Measurements from ENCODE around the gene MYO1D.
A peak's percentile ranks its signal among the peaks of the same experiment; 100 is the strongest.

MYO1D gene

DNA sequence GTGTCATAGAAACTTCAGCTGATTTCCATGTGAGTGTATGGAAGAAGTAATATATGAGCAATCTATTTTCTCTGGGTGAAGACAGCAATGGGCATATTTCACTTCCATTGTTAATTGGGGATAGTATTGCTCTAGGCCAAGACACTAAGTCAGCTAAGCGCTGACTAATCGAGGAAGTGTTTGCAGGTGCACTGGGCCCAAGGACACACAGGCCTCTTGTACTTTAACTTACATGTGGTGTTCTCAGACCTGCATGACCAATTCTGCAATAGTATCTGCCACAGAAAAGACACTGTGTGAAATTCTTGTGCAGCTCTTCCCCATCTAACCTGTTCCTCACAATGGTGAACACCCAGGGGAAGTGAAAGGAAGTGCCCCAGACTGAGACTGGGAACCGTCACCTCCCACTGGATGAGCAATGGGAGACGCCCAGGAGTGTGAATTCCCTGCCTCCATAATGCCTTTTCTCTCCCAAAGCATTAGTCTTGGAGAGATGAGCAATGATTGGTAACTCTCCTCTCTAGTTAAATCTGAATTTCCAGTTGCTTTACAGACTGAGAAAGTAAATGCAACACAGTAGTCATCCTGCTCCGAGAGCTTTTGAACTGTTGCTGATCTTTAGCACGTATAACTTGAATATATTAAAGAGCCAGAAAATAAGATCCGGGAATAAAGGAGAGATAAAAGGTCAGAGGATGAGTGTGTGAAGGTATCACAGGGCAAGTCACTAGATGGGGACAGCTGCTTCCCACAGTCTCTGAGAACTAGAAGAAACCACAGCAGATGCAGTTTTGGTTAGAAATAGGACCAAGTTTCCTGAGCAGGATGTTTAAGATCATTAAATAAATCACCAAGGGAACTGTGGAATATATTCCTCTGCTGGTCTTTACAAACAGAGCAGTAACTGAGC is 307.5 kb downstream of the MYO1D start:
- H3K4me3 ChIP-seq (ENCODE audit: low read length): no peak overlapping the region
- peak; percentile 51 for DNase-seq (ENCODE audit: low read depth, low spot score)

GRCh38 chr17:32568705-32569104 is 308.2 kb downstream of the MYO1D start:
- DNase-seq (ENCODE audit: low read depth, low spot score): no peak
- no peak overlapping the region for H3K4me3 ChIP-seq (ENCODE audit: low read length)

- DNase-seq (ENCODE audit: low read depth, low spot score): no peak
- H3K4me3 ChIP-seq (ENCODE audit: low read length): no peak overlapping the region
Measured at GRCh38 chr17:32567511-32567910, 309.4 kb downstream of the MYO1D start.

DNA sequence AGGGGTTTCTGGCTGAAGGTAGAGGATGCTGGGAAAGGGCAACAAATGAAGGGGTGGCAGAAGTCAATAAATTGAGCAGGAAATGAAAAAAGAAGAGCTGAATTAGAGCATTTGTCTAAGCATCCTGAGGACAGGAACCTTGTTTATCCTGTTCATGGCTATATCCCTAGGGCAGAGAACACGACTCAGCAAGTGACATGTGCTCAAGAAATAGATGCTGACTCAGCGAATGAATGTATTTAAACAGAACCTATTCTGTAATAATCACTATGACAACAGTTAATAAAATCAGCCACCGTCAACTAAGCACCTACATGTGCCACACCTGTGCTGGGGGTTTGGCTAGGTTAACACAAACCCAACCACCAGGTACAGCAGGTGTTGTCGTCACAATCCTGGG is 309.8 kb downstream of the MYO1D start:
- DNase-seq (ENCODE audit: low read depth, low spot score): no peak
- H3K4me3 ChIP-seq (ENCODE audit: low read length): no peak overlapping the region

- no peak for DNase-seq (ENCODE audit: low read depth, low spot score)
Measured at GRCh38 chr17:32566303-32566702, 310.6 kb downstream of the MYO1D start.

GRCh38 chr17:32565401-32565800 is 311.5 kb downstream of the MYO1D start:
- H3K4me3 ChIP-seq (ENCODE audit: low read length): no peak overlapping the region
- DNase-seq (ENCODE audit: low read depth, low spot score): no peak

More at GRCh38 chr17:32566303-32566702, 310.6 kb downstream of the MYO1D start:
- H3K4me3 ChIP-seq (ENCODE audit: low read length): no peak overlapping the region

GRCh38 chr17:32564325-32564724 is 312.6 kb downstream of the MYO1D start:
- no peak for DNase-seq (ENCODE audit: low read depth, low spot score)
- H3K4me3 ChIP-seq (ENCODE audit: low read length): no peak overlapping the region

DNA sequence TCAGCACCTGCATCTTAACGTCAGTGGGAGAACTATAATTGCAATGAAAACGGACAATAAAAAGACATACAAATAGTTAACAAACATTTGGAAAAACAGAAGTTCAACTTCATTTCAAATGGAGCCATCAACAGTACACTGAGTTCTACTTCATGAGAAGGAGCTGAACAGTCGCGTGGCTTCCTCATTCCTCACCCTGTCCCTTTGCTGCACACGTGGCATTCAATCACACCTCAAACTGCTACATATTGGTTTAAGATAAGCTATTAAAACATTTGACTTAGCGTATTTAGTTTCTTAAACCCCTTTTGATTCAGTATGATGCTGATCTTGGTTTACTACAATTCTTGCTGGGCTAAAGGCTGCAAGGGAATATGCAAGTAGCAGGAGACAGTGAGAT is 313.3 kb downstream of the MYO1D start:
- no peak for DNase-seq (ENCODE audit: low read depth, low spot score)
- no peak overlapping the region for H3K4me3 ChIP-seq (ENCODE audit: low read length)

- DNase-seq (ENCODE audit: low read depth, low spot score): peak; percentile 35
- no peak overlapping the region for H3K4me3 ChIP-seq (ENCODE audit: low read length)
Measured at GRCh38 chr17:32558997-32559650, 317.8 kb downstream of the MYO1D start.

DNA sequence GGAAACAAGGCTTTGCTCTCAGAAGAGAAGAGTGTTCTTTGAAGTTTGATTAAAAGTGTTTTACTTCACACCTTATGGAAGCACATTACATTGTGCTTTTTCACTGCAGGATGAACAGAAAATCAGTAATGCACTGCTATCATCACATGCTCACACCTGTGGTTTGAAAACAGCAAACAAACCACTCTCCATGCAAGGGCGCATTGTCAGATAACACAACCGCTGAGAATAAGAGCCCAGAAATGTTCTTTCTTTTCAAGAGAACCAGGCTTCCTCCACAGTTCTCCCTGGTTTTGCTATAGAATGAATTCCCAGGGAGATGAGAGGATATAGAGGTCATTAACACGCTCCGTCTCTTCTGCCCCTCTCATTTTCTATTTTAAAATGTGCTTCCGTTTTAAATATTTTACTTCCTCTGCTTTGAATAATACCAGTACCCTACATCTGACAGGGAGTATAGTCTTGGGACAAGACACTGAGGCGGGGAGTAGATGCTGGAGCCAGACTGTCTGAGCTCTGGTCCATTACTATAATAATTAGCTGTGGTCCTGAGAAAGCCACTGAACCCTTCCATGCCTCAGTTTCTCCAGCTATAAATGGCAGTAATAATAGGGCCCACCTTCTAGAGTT is 318.5 kb downstream of the MYO1D start:
- DNase-seq (ENCODE audit: low read depth, low spot score): peak; percentile 70
- H3K4me3 ChIP-seq (ENCODE audit: low read length): no peak overlapping the region; the same call in 1 of the 2 replicates

DNA sequence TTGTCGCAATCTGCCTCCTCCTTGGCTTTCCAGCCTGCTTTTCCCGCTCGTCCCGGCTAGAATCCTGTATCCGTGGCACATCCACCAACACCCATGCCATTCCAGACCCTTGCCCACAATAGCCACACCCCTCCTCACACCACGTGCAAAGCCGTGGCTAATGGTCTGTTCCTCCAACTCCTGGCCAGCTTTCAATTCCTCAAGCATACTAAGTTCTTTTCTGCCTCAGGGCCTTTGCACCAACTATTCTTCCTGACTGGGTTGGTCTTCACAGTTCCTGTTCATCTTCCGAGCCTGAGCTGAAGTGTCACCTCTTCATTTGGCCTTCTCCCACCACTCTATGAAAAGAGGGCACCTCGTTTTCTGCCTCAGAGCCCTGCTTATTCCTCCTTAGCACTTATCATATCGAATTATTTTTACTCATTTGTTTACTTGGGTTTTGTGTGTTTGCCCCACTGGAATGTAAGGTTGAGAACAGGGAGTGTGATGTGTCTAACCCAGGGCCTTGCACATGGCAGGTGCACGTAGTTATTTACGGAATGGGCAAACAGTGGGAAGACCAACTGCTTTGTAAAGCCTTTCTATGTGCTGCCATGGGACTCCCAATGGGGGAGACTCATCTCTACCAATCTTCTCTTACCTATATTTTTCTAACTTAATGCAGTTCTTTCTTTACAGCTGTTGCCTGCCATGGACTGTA is 321.2 kb downstream of the MYO1D start:
- H3K4me3 ChIP-seq (ENCODE audit: low read length): no peak overlapping the region
- no peak for DNase-seq (ENCODE audit: low read depth, low spot score)

DNA sequence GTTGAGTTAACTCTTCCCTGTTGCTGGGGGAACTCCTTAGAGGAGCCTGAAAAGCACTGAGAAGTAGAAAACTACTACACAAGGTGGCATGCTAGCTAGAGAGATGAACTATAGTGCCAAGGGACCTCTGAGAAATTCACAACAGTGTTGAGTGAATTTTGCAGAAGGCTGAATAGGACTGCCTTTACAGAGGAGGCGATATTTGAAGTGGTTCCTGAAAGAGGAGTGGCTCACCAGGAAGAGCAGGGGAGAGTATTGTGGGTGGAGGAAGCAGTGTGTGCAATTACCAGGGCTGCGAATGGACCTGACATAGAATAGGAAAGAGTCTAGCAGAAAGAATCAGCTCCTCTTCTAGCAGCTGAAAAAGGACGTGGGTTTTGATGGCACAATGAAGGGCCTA is 323.8 kb downstream of the MYO1D start:
- no peak overlapping the region for H3K4me3 ChIP-seq (ENCODE audit: low read length)
- peak; percentile 54 for DNase-seq (ENCODE audit: low read depth, low spot score)

DNA sequence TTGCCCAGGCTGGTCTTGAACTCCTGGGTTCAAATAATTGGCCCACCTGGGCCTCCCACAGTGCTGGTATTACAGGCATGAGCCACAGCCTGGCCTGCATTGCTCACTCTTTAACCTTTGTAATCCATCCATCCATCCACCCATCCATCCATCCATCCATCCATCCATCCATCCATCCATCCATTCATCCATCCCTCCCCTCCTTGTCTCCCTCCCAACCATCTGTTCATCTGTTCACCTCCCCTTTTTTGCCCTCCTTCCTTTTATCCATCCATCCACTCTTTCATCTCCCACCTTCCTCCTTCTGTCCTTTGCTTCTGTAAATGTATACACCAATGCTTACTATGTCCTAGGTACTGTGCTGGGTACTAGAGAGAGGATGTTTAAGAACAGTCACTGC is 324.6 kb downstream of the MYO1D start:
- H3K4me3 ChIP-seq (ENCODE audit: low read length): no peak overlapping the region
- DNase-seq (ENCODE audit: low read depth, low spot score): no peak

DNA sequence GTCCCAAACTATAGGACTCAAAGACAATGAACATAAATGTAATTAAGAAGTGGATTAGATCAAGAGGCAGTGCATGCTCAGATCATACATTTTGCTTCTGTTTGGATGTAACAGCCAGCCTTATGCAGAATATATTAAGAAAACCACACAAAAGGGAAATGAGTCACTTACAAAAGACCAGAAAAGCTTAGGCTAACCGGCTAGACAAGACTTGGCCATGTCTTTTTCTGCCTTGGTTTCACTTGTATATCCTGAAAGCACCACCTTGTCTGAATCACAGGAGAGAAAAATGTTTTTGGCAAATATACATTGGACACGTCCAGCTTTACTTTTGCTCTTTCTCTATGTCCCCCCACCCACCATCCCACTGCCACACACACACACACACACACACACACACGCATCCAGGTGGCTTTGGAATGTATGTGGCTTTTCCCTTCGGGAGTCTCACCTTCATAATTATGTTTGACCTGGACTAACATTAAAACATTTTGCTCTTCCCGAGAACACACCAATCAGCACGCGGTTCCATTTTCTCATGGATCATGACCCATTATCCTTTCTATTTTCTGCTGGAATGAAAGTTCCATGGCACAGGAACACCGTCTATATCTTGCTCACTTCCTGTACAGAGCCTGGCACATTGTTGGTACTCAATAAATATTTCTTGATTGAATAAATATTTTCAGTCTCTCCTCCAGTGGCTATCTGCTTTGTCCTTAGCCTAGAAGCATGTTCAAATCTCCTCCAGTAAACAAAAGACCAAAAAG is 325.6 kb downstream of the MYO1D start:
- peak; percentile 72 for DNase-seq (ENCODE audit: low read depth, low spot score)

GRCh38 chr17:32549559-32549958 is 327.4 kb downstream of the MYO1D start:
- no peak overlapping the region for H3K4me3 ChIP-seq (ENCODE audit: low read length)
- no peak for DNase-seq (ENCODE audit: low read depth, low spot score)

More for the DNA sequence above, 325.6 kb downstream of the MYO1D start:
- no peak overlapping the region for H3K4me3 ChIP-seq (ENCODE audit: low read length)

DNA sequence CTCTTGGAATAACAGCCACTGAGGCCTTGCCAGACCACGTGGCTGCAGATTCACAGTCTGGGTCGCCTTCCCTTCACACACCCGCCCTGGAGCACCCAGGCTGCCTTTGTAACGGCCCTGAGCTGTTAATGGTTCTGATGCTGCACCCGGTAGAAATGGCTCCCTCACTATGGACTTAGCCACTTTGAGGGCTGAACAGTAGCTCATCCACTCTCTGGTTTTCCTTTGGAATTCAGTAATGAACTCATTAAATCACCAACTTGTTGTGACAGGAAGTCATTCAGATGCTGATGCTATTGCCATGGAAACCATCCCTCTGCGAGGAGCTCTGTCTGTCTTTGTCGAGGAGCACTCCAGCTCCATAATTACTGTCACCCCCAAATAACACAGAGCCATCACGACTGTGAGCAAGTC is 330.9 kb downstream of the MYO1D start:
- no peak for DNase-seq (ENCODE audit: low read depth, low spot score)
- no peak overlapping the region for H3K4me3 ChIP-seq (ENCODE audit: low read length)

DNA sequence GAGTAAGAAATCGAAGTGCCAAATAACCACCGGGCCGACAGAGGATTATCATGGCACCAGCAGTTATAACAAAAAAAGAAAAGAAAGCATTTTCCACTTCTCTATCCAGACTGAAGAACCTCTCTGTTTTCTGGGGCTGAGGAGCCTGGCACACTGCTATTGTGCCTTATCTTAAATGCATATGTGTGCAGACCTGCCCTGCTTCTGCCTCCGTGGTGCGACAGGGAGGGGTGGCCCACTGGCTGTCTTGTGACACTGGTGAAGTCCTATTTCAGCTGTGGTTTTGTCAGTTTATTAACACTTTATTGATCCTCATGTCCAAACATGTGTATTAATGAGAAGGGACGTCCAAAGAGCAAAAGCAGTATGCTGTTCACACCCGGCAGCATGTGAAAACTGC is 334.7 kb downstream of the MYO1D start:
- no peak overlapping the region for H3K4me3 ChIP-seq (ENCODE audit: low read length)
- DNase-seq (ENCODE audit: low read depth, low spot score): no peak

- no peak overlapping the region for H3K4me3 ChIP-seq (ENCODE audit: low read length)
- no peak for DNase-seq (ENCODE audit: low read depth, low spot score)
Measured at GRCh38 chr17:32541640-32542039, 335.3 kb downstream of the MYO1D start.
